Thyroid gland (tissue), 4 donors: ENCODE results near the gene NGB. TPM values are rescaled to one million over a fixed set of nuclear protein-coding genes. Genes with fewer than 3 reads are reported as not detected.

Source experiments
- DNase-seq, 2 donors: peaks; one replicate each; pipeline ENCODE4 v3.0.0-alpha.2; 2019
- H3K27ac ChIP-seq, 3 donors: fragments of 200-600 bp; sonication (generic); 1 replicate in 2 of 3; 2 replicates in 1 of 3; pipeline ENCODE4 v1.5.1; 2016 to 2019; ENCODE audit warnings: mild to moderate bottlenecking in 1 of 3, moderate library complexity in 1 of 3
- H3K27me3 ChIP-seq: fragments of 200-600 bp; sonication (generic); one replicate; pipeline ENCODE4 v1.5.1; 2019
- H3K36me3 ChIP-seq, 2 donors: fragments of 200-600 bp; sonication (generic); one replicate each; pipeline ENCODE4 v1.5.1; 2016 to 2019
- H3K4me1 ChIP-seq, 2 donors: fragments of 200-600 bp; sonication (generic); one replicate each; pipeline ENCODE4 v1.5.1; 2017 to 2019
- H3K4me3 ChIP-seq, 3 donors: fragments of 200-600 bp; sonication (generic); replicated peaks in 1 of 3; 1 replicate in 2 of 3; 2 replicates in 1 of 3; pipeline ENCODE4 v1.5.1; 2016; ENCODE audit warnings: mild to moderate bottlenecking in 1 of 3
- H3K9me3 ChIP-seq: fragments of 200-600 bp; sonication (generic); one replicate; pipeline ENCODE4 v1.5.1; 2017
- POLR2A ChIP-seq, 2 donors: fragments of 450-650 bp; IDR thresholded peaks; one replicate each; pipeline ENCODE4 v1.6.1; 2017; ENCODE audit warnings: antibody characterized with exemption in 2 of 2, mild to moderate bottlenecking in 2 of 2, moderate library complexity in 1 of 2
- WGBS, 2 donors: methylation state at CpG; one replicate each; pipeline ENCODE4 v1.1.5; 2017; 5-methylcytosine and 5-hydroxymethylcytosine counted together
- intact Hi-C: fragments of 100-400 bp; cut with DNase I; formaldehyde crosslinking; loops from one replicate; pipeline ENCODE4 v1.15.1; 2023
- total RNA-seq, 4 donors: library from RNA; depleted of rRNA; stranded (reverse); fragments of >200 nt; gene quantifications; one replicate each; pipeline ENCODE4 v1.2.3, GENCODE V29; 2016
- TF ChIP-seq, protein P1 (sequence below), 6 experiments: fragments of 200-600 bp in 3 of 6; fragments of 450-650 bp in 3 of 6; sonication (generic) in 3 of 6; IDR thresholded peaks; one replicate each; pipeline ENCODE4 v1.5.1; 2016 to 2019; ENCODE audit warnings: antibody characterized with exemption in 6 of 6, mild to moderate bottlenecking in 2 of 6, inconsistent platforms in 1 of 6, moderate library complexity in 1 of 6

Gene NGB
- total RNA-seq, 4 donors from 2014 or later = not detected

DNA sequence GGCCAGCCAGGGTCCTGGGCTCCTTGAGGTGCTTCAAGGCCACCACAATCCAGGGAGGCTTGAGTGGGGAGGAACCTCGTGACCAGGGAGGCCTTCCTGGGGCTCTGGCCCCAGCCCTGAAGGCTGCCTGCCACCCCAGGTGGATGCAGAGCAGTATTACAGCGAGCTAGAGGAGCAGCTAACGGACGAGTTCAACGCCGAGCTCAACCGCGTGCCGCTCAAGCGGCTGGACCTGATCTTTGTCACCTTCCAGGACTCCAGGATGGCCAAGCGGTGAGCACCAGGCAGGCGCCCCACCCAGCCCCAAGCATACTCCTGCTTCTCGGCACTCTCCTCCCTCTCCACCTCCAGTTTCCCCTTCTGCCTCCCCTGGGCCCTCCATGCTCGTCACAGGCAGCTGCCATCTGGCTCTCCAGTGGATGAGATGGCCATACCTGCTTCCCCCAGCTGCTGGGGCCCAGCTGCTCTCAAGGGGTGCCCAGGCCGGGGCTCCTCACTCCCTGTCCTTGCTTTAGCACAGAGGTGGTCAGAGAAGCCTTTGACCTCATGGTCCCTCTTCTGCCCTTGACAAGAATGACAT, 30.6 kb downstream of the NGB start:
- DNase-seq = no peak

DNA sequence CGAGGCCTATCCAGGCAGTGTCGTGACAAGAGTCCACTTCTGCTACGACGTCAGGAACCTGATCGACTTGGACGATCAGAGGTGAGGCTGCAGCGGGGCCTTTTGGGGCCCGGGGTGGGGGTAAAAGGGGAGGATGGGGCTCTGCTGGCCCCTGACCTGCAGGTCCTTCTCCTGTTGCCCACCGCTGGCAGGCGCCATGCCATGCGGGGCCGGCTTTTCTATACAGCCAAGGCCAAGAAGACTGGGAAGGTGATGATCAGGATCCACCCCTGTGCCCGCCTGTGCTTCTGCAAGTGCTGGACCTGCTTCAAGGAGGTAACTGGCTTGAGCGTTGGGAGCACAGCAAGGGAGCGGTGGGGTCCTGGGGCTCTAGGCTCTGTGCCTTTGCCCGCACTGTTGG, 31.6 kb downstream of the NGB start:
- Histone ChIP-seq H3K36me3 (no peaks in the 10 kb centered on the region), H3K9me3 (no peaks in the 10 kb centered on the region), H3K27ac (no peak overlapping the region), H3K4me1 (no peaks in the 10 kb centered on the region), H3K27me3 (no peaks in the 10 kb centered on the region), H3K4me3 (no peak overlapping the region)
- intact Hi-C loops = no loop called here
- WGBS, 2 donors = 91 to 96% methylated on average over 3 to 12 of the region's 16 CpGs
- no peak for DNase-seq
- TF ChIP-seq POLR2A (IDR thresholded peaks at IDR 0.05) = no peak
- TF ChIP-seq, protein P1, sequence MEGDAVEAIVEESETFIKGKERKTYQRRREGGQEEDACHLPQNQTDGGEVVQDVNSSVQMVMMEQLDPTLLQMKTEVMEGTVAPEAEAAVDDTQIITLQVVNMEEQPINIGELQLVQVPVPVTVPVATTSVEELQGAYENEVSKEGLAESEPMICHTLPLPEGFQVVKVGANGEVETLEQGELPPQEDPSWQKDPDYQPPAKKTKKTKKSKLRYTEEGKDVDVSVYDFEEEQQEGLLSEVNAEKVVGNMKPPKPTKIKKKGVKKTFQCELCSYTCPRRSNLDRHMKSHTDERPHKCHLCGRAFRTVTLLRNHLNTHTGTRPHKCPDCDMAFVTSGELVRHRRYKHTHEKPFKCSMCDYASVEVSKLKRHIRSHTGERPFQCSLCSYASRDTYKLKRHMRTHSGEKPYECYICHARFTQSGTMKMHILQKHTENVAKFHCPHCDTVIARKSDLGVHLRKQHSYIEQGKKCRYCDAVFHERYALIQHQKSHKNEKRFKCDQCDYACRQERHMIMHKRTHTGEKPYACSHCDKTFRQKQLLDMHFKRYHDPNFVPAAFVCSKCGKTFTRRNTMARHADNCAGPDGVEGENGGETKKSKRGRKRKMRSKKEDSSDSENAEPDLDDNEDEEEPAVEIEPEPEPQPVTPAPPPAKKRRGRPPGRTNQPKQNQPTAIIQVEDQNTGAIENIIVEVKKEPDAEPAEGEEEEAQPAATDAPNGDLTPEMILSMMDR (IDR thresholded peaks at IDR 0.05) = no peak

More for the DNA sequence above, 30.6 kb downstream of the NGB start:
- no peak for TF ChIP-seq POLR2A (IDR thresholded peaks at IDR 0.05)
- TF ChIP-seq, protein P1 (IDR thresholded peaks at IDR 0.05) = no peak
- Histone ChIP-seq H3K9me3 (no peaks in the 10 kb centered on the region), H3K36me3 (no peaks in the 10 kb centered on the region), H3K4me1 (no peaks in the 10 kb centered on the region), H3K27me3 (no peaks in the 10 kb centered on the region), H3K4me3 (no peak overlapping the region), H3K27ac (no peak overlapping the region)
- 80 to 82% methylated on average over 15 of the region's 15 CpGs for WGBS, 2 donors
- intact Hi-C loops = no loop called here

DNA sequence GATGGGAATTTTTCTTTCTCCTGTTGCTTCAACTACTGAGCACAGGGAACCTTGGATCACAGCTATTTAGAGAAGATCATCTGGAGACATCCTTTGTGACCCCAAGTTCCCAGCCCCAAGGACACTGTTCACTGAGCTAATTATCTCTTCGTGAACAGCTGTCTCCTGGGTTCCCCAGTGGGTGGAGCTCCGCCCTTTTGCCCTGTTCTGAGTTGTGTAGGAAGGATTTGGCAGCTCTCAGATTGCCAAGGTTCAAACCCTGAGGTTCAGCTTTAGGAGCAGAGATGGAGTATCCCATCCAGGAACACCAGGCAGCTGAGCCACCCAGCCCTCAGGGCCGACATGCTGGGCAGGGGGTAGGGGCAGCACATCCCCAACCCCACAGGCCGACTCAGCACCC, 32.0 kb downstream of the NGB start:
- H3K4me1 ChIP-seq = no peaks in the 10 kb centered on the region
- H3K4me3 ChIP-seq = no peak overlapping the region
- DNase-seq = no peak
- no peaks in the 10 kb centered on the region for H3K36me3 ChIP-seq
- H3K27me3 ChIP-seq = no peaks in the 10 kb centered on the region
- no peaks in the 10 kb centered on the region for H3K9me3 ChIP-seq
- TF ChIP-seq, protein P1 (IDR thresholded peaks at IDR 0.05) = no peak
- TF ChIP-seq POLR2A (IDR thresholded peaks at IDR 0.05) = no peak
- intact Hi-C loops = no loop called here
- WGBS, 2 donors = 71% methylated on average over 2 to 3 of the region's 4 CpGs
- no peak overlapping the region for H3K27ac ChIP-seq

DNA sequence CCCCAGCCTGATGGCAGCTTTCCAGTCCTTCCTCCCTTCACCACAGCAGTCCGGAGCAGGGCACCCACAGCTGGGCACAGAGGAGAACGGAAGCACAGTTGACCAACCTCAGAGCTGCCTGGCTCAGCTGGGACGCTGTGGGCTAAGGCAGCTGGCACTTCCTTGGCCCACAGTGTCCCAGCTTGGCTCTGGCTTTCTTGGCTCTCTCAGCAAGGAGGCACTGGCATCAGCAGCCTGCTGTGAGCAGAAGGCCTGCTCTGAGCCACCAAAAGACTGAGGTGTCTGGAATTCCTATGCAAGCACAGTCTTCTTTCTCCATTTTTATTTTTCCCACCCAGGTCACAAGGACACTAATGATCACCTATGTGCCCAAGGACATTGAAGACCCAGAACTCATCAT, 32.6 kb downstream of the NGB start:
- Histone ChIP-seq H3K27me3 (no peaks in the 10 kb centered on the region), H3K4me1 (no peaks in the 10 kb centered on the region), H3K27ac (no peak overlapping the region), H3K36me3 (no peaks in the 10 kb centered on the region), H3K4me3 (no peak overlapping the region), H3K9me3 (no peaks in the 10 kb centered on the region)
- 71 to 84% methylated on average over 3 of the region's 3 CpGs for WGBS, 2 donors
- intact Hi-C loops = no loop called here
- TF ChIP-seq, protein P1 (IDR thresholded peaks at IDR 0.05) = no peak
- TF ChIP-seq POLR2A (IDR thresholded peaks at IDR 0.05) = no peak
- DNase-seq = no peak

DNA sequence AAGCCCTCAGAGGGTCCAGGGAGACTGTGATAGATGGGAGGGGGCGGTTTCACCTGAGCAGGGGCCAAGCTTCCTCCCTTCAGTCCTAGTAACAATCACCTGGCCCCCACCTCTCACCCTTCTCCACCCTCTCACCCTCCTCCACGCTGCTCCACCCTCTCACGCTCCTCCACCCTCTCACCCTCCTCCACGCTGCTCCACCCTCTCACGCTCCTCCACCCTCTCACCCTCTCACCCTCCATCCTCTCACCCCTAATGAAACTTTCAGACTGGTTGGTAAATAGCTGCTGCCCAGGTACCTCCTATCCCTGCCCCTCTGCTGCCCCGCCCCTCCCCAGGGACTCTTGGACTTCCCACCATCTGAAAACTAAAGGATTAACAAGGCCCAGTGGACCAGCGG, 34.2 kb downstream of the NGB start:
- Histone ChIP-seq H3K4me1 (no peaks in the 10 kb centered on the region), H3K4me3 (no peak overlapping the region), H3K36me3 (no peaks in the 10 kb centered on the region), H3K9me3 (no peaks in the 10 kb centered on the region), H3K27me3 (no peaks in the 10 kb centered on the region), H3K27ac (no peak overlapping the region)
- TF ChIP-seq, protein P1 (IDR thresholded peaks at IDR 0.05) = no peak
- TF ChIP-seq POLR2A (IDR thresholded peaks at IDR 0.05) = no peak
- no peak for DNase-seq
- WGBS, 2 donors = 66 to 75% methylated on average over 7 of the region's 7 CpGs
- intact Hi-C loops = no loop called here
